NCI-H524 treated with DMSO at 0.1 percent for 48 hours (cell line): ENCODE measurements around the gene PRR11.
"Not testable (repeated sequence)": the region's sequence is repeated elsewhere in the genome, so short reads cannot be mapped to it uniquely, and the experiment has no call there.

Experiments used
- DNase-seq: peaks from one replicate; lab custom pipeline; 2025; lab: John Stamatoyannopoulos, UW

PRR11 gene

GRCh38 chr17:59152925-59153324 lies 2.6 kb upstream of the PRR11 start:
- DNase-seq: no peak

GRCh38 chr17:59154292-59154720 lies 1.2 kb upstream of the PRR11 start:
- peak; percentile 11 for DNase-seq

- no peak for DNase-seq
Observed at GRCh38 chr17:59154721-59155438, 666 bp upstream of the PRR11 start, which contains the start of gene SKA2. Gene SKA2 (minus strand): TSS chr17:59155186. CDS start chr17:59155163, 23 bp downstream.

- DNase-seq: no peak
Observed at GRCh38 chr17:59160157-59161025, 4.8 kb downstream of the PRR11 start.

- DNase-seq: no peak
Observed at GRCh38 chr17:59161477-59161876, 5.9 kb downstream of the PRR11 start.

GRCh38 chr17:59165933-59166342 lies 10.4 kb downstream of the PRR11 start:
- no peak for DNase-seq

- no peak for DNase-seq
Observed at GRCh38 chr17:59167571-59168001, 12.0 kb downstream of the PRR11 start.

- DNase-seq: no peak
Observed at GRCh38 chr17:59172436-59173004, 17.0 kb downstream of the PRR11 start.

GRCh38 chr17:59174671-59175070 lies 19.1 kb downstream of the PRR11 start:
- DNase-seq: no peak

GRCh38 chr17:59175076-59175475 lies 19.5 kb downstream of the PRR11 start:
- DNase-seq: no peak

- no peak for DNase-seq
Observed at GRCh38 chr17:59178266-59178985, 22.9 kb downstream of the PRR11 start.

- not testable (repeated sequence) for DNase-seq
Observed at GRCh38 chr17:59179601-59180000, 24.1 kb downstream of the PRR11 start.

GRCh38 chr17:59180626-59181025 lies 25.1 kb downstream of the PRR11 start:
- DNase-seq: no peak

- no peak for DNase-seq
Observed at GRCh38 chr17:59181481-59181880, 25.9 kb downstream of the PRR11 start.

GRCh38 chr17:59185997-59186396 lies 30.5 kb downstream of the PRR11 start:
- DNase-seq: no peak

- DNase-seq: no peak
Observed at GRCh38 chr17:59186850-59187249, 31.3 kb downstream of the PRR11 start.

GRCh38 chr17:59190806-59191205 lies 35.3 kb downstream of the PRR11 start:
- no peak for DNase-seq

GRCh38 chr17:59193336-59193862 lies 37.9 kb downstream of the PRR11 start:
- no peak for DNase-seq

- DNase-seq: no peak
Observed at GRCh38 chr17:59199398-59199797, 43.9 kb downstream of the PRR11 start.

GRCh38 chr17:59202320-59202719 lies 46.8 kb downstream of the PRR11 start:
- no peak for DNase-seq

- no peak for DNase-seq
Observed at GRCh38 chr17:59219370-59219769, 63.8 kb downstream of the PRR11 start.

GRCh38 chr17:59219992-59220327 lies 64.4 kb downstream of the PRR11 start:
- DNase-seq: no peak
